Lower leg skin (tissue), 3 donors: Measurements from ENCODE around the gene SLC29A1.

Source experiments
- CTCF ChIP-seq, 3 donors: fragments of 450-650 bp; IDR thresholded peaks; one replicate each; pipeline ENCODE4 v1.5.1; 2016; ENCODE audit warnings: antibody characterized with exemption in 3 of 3, mild to moderate bottlenecking in 3 of 3, moderate library complexity in 2 of 3
- POLR2A ChIP-seq, 2 donors: fragments of 450-650 bp; IDR thresholded peaks; one replicate each; pipeline ENCODE4 v1.6.1; 2016 to 2017; ENCODE audit warnings: antibody characterized with exemption in 2 of 2, mild to moderate bottlenecking in 1 of 2, moderate library complexity in 1 of 2

- TF ChIP-seq POLR2A (IDR thresholded peaks at IDR 0.05) (no peak), CTCF (IDR thresholded peaks at IDR 0.05) (no peak)
Observed at GRCh38 chr6:44177691-44178423, 45.5 kb upstream of the SLC29A1 start.
